Vagina (tissue), 2 donors: ENCODE measurements around the gene DCANP1. TPM values are rescaled to one million over a fixed set of nuclear protein-coding genes. Genes with fewer than 3 reads are reported as not detected.
A peak's percentile ranks its signal among the peaks of the same experiment; 100 is the strongest.

Source experiments
- DNase-seq, 2 donors: peaks; one replicate each; pipeline ENCODE4 v3.0.0-alpha.2; 2017; ENCODE audit errors: extremely low spot score in 2 of 2
- H3K27ac ChIP-seq: fragments of 200-600 bp; sonication (generic); one replicate; pipeline ENCODE4 v1.5.1; 2019
- H3K27me3 ChIP-seq: fragments of 200-600 bp; sonication (generic); one replicate; pipeline ENCODE4 v1.5.1; 2019
- H3K36me3 ChIP-seq, 2 donors: fragments of 200-600 bp; sonication (generic); one replicate each; pipeline ENCODE4 v1.5.1; 2017 to 2019
- H3K4me1 ChIP-seq: fragments of 200-600 bp; sonication (generic); one replicate; pipeline ENCODE4 v1.5.1; 2019
- H3K4me3 ChIP-seq, 2 donors: fragments of 200-600 bp; sonication (generic); 1 replicate in 1 of 2; 2 replicates in 1 of 2; pipeline ENCODE4 v1.5.1; 2016 to 2019
- H3K9me3 ChIP-seq: fragments of 200-600 bp; sonication (generic); one replicate; pipeline ENCODE4 v1.5.1; 2019
- CTCF ChIP-seq, 3 experiments: fragments of 450-650 bp in 2 of 3; fragments of 200-600 bp in 1 of 3; sonication (generic) in 1 of 3; IDR thresholded peaks; one replicate each; pipeline ENCODE4 v1.5.1; 2017 to 2019; ENCODE audit warnings: antibody characterized with exemption in 3 of 3, mild to moderate bottlenecking in 2 of 3, moderate library complexity in 2 of 3
- POLR2A ChIP-seq, 2 donors: fragments of 450-650 bp; IDR thresholded peaks; one replicate each; pipeline ENCODE4 v1.6.1; 2017; ENCODE audit warnings: antibody characterized with exemption in 2 of 2, mild to moderate bottlenecking in 2 of 2, moderate library complexity in 2 of 2
- POLR2AphosphoS5 ChIP-seq, 2 donors: sonication (generic); formaldehyde crosslinking; IDR thresholded peaks; one replicate each; pipeline ENCODE4 v1.9.0; 2017; ENCODE audit warnings: antibody characterized with exemption in 2 of 2, mild to moderate bottlenecking in 2 of 2, low read depth in 1 of 2; ENCODE audit not compliant: insufficient read depth in 1 of 2
- intact Hi-C: fragments of 100-400 bp; cut with DNase I; formaldehyde crosslinking; loops from one replicate; pipeline ENCODE4 v1.15.1; 2023
- total RNA-seq: library from RNA; depleted of rRNA; stranded (reverse); fragments of >200 nt; gene quantifications from one replicate; pipeline ENCODE4 v1.2.3, GENCODE V29; 2016

DCANP1 gene
- total RNA-seq, 1 donor from 2014 or later = not detected

- H3K27me3 ChIP-seq = no peaks in the 10 kb centered on the region
- intact Hi-C loops = no loop called here
Observed at GRCh38 chr5:135491552-135492318, 44.6 kb upstream of the DCANP1 start.

GRCh38 chr5:135491038-135491551 lies 43.9 kb upstream of the DCANP1 start:
- intact Hi-C loops = no loop called here
- no peak for TF ChIP-seq POLR2AphosphoS5 (IDR thresholded peaks at IDR 0.05; ENCODE audit: insufficient read depth in 1 of 2, low read depth in 1 of 2)
- TF ChIP-seq POLR2A (IDR thresholded peaks at IDR 0.05) = no peak
- no peak for TF ChIP-seq CTCF (IDR thresholded peaks at IDR 0.05)
- Histone ChIP-seq H3K9me3 (no peaks in the 10 kb centered on the region), H3K4me1 (peaks cover 43% of the 10 kb centered on the region), H3K4me3 (no peak overlapping the region), H3K27ac (no peak overlapping the region), H3K27me3 (no peaks in the 10 kb centered on the region), H3K36me3 (no peaks in the 10 kb centered on the region)
- DNase-seq = no peak

More at GRCh38 chr5:135491552-135492318, 44.6 kb upstream of the DCANP1 start:
- no peak for DNase-seq
- no peak overlapping the region for H3K27ac ChIP-seq
- H3K9me3 ChIP-seq = no peaks in the 10 kb centered on the region
- H3K4me3 ChIP-seq = no peak overlapping the region
- TF ChIP-seq POLR2A (IDR thresholded peaks at IDR 0.05) (no peak), POLR2AphosphoS5 (IDR thresholded peaks at IDR 0.05; ENCODE audit: insufficient read depth in 1 of 2, low read depth in 1 of 2) (no peak), CTCF (IDR thresholded peaks at IDR 0.05) (no peak)
- H3K36me3 ChIP-seq = no peaks in the 10 kb centered on the region
- H3K4me1 ChIP-seq = peaks cover 43% of the 10 kb centered on the region

GRCh38 chr5:135490245-135491037 lies 43.3 kb upstream of the DCANP1 start:
- H3K27me3 ChIP-seq = no peaks in the 10 kb centered on the region
- H3K4me3 ChIP-seq = peak overlapping the region in 1 of 2 donors; percentile 36
- no peak for DNase-seq
- H3K36me3 ChIP-seq = no peaks in the 10 kb centered on the region
- H3K4me1 ChIP-seq = peaks cover 43% of the 10 kb centered on the region
- H3K27ac ChIP-seq = no peak overlapping the region
- intact Hi-C loops = no loop called here
- H3K9me3 ChIP-seq = no peaks in the 10 kb centered on the region
- TF ChIP-seq CTCF (IDR thresholded peaks at IDR 0.05) = no peak
- TF ChIP-seq POLR2AphosphoS5 (IDR thresholded peaks at IDR 0.05; ENCODE audit: insufficient read depth in 1 of 2, low read depth in 1 of 2) = no peak
- TF ChIP-seq POLR2A (IDR thresholded peaks at IDR 0.05) = no peak

DNA sequence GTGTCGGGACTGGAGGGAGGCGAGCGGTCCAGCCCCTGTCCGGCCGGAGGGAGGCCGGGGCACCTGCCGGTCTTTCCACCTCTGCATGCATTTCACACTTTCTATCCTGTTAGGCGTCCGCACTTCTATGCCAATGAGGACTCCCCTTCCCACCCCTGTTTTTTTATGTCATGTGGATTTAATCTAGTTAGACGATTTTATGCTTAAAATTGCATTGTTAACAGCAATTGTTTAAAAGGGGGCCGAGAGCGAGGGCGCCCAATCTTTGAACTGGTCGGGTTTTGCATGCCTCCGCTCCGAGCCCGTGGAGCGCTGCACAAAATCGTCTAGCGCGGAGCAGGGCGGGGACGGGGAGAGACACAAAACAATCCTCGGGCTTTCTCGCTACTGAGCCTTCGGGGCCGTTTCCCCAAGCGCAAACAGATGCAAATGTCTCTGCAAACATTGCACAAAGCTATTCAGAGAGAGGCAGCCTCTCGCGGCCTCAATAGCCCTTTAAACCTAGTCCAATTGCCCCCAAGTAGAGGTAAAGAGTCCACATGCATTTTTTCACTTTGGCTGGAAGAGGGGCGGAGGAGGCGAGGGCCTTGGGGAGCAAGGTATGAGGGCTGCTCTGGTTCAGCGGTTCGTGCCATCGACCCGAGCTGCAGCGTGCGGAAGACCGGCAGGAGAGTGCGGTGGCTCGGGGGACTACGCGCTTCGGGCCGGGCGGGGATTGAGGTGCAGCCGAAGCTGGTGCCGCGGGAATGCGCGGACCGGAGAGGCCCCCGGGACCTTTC lies 42.5 kb upstream of the DCANP1 start:
- Histone ChIP-seq H3K36me3 (no peaks in the 10 kb centered on the region), H3K27me3 (no peaks in the 10 kb centered on the region), H3K27ac (no peak overlapping the region), H3K9me3 (no peaks in the 10 kb centered on the region), H3K4me1 (peaks cover 43% of the 10 kb centered on the region), H3K4me3 (peak overlapping the region; percentile 32 to 36)
- DNase-seq = no peak
- intact Hi-C loops = no loop called here
- no peak for TF ChIP-seq POLR2AphosphoS5 (IDR thresholded peaks at IDR 0.05; ENCODE audit: insufficient read depth in 1 of 2, low read depth in 1 of 2)
- no peak for TF ChIP-seq POLR2A (IDR thresholded peaks at IDR 0.05)
